Activated CD4-positive, CD25-positive, alpha-beta regulatory T cell (primary cell): ENCODE data around the gene NR5A1.

Source experiments
- DNase-seq, 4 experiments: peaks; one replicate each; lab custom pipeline; 2025; lab: John Stamatoyannopoulos, UW

NR5A1 gene

GRCh38 chr9:124514125-124514524 lies 6.9 kb upstream of the NR5A1 start:
- no peak for DNase-seq

DNA sequence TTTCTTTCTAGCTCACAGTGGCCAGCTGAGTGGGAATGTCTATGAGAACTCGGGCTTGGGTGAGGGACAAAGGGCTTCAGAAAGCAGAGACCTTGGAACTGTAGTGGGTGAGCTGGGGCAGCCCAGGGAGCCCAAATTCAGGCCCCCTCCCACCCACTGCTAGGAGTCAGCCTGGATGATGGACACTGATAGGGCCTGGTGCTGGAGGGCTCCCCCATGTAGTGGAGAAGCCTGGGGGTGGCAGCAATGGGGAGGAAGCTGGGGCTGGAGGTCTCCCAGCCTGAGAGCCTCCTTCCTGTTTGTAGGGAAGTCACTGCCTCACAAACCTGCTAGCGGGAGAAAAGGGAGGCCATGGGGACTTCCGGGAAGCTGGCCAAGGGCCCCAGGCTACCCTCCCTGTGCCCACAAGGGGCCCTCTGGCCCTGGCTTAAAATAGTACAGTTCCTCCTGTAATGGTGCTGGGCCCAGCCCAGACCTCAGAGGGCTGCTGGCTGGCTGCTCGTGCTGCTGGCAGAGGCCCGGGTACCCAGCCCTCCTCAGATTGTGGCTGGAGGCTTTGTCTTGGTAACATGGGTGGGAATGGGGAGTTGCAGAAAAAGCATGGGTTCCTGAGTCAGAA lies 6.3 kb upstream of the NR5A1 start:
- DNase-seq, result no peak

GRCh38 chr9:124512806-124513204 lies 5.6 kb upstream of the NR5A1 start:
- no peak for DNase-seq

- no peak for DNase-seq
These were observed 4.9 kb upstream of the NR5A1 start for GRCh38 chr9:124511891-124512805.

DNA sequence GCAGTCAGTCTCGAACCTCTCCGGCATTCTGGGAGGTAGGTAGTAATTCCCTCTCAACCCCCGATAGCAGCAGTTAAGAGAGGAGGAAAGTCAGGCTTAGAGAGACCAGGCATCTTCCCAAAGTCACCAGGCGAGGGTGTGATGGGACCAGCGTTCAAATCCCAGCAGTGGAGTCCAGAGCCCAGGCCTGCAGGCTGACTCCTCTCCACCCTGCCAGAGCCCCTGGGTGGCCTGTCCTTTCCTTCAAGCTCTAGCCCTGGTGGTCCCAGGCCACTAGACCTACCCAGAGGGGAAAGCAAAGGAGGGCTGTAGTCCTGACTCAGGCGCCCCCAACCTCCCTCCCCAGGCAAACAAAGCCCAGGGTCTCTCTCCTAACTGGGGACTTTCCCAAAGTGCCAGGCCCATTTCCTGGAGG lies 4.2 kb upstream of the NR5A1 start:
- no peak for DNase-seq

GRCh38 chr9:124510650-124511425 lies 3.6 kb upstream of the NR5A1 start:
- DNase-seq, result no peak

- DNase-seq, result no peak
These were observed 753 bp upstream of the NR5A1 start for GRCh38 chr9:124507880-124508423.

DNA sequence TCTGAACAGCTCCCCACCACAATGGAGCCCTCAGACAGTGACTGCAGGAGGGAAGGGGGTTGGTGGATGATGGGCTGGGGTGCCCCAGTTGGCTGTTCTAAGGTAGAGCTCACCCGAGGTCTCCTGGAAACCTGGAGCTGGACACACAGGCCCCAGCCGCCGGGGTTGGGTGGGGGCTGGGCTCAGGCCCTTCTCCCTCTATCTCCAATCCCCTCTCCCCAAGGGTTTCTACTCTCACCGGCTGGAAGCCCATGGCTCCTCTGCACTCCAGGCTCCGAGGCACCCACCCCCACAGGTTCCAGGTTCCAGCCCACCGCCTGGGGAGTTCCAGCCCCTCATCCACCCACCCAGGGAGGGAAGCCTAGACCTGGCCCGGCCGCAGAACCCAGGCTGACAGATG lies 766 bp downstream of the NR5A1 start:
- no peak for DNase-seq

DNA sequence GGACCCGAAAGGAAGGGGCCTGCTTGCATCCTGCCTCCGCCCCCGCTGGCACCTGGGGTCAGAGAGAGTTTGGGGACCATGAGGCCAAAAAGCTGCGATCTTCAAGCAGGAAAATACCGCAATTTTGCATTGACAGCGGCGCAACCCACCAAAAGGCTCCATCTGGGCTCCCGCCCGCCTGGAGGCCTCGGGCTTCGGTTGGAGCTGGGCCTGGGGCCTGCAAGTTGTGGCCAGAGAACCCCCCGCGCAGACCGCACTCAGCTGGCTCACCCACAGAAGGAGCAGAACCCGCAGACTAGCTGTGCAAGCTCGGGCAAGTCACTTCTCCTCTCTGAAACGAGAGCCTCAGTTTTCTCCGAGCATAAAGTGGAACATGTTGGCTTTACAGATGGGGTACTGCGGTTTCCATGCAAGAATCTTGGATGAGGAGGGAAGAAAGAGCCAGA lies 1.3 kb downstream of the NR5A1 start:
- DNase-seq, result no peak

DNA sequence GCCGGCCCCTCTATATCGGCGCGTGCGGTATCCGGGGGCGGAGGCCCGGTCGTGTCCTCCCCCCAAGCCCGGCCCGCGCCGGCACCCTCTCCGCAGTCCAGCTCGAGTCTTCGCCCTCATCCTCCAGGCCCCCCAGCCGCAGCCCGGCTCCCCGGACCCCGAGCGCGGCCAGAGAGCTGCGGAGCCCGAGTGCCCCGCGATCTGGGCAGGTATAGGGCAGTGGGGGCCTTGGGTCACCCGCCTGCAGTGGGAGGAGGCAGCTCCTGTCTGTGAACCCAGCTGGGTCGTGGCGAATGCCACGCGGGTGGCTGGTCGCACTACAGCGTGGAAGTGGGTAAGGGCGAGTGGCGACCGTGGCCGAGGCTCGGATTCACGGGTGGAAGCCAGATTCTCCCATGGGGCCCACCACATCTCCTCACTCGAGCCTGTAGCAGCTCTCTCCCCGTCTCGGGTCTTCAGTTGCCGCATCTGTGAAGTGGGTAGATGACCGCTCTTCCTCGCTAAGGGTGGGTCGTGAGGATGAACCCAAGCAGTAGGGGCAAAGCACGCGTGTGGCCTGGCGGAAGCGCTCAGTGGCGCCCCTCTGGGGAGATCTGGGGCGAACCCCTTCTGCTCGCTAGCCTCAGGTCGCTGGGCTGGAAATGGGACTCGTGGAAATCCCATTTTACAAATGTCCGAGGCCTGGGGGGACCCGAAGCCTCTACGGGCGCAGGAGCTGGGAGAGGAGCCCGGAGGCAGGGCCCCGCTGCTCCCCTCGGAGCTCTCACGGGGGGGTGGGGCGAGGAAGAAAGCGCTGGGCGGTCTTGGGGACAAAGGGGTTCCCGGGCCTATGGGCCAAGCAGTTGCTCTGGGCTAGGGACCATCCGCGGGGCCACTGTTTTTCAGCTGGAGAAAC lies 1.9 kb downstream of the NR5A1 start:
- DNase-seq, result no peak

- DNase-seq, result no peak
These were observed 2.6 kb downstream of the NR5A1 start for GRCh38 chr9:124504530-124505005.

DNA sequence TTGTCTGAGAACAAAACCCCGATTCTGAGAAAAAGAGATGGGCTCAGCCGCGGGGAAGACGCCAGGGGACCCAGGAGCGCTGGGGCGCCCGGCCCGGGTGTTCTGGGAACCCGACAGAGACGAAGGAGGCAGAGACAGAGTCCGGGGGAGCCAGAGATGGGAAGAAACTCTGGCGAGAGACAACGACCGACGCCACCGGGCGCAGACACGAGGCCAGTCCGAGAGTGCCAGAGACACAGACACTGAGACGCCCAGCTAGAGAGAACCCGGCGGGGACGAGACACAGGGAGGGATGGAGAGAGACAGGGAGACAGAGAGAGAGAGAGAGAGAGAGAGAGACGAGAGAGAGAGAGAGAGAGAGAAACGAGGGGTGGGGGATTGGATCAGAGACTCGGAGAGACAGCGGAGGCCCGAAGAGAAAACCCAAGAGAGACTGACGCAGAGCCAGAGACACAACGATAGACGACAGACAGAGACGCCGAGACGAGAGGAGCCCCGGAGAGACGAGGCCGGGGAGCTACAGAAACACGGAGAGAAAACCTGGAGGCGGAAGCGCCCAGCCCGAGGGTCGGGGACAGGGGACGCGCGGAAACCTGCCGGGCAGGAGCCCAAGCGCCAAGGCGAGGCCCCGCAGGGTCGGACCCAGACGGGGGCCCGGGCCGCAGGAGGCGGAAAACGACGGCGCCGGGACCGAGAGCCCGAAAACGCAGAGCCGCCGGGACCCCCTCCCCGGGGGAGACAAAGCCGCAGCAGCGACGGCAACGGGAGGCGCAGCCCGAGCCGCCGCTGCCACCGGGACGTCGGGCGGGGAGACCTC lies 3.3 kb downstream of the NR5A1 start:
- no peak for DNase-seq

DNA sequence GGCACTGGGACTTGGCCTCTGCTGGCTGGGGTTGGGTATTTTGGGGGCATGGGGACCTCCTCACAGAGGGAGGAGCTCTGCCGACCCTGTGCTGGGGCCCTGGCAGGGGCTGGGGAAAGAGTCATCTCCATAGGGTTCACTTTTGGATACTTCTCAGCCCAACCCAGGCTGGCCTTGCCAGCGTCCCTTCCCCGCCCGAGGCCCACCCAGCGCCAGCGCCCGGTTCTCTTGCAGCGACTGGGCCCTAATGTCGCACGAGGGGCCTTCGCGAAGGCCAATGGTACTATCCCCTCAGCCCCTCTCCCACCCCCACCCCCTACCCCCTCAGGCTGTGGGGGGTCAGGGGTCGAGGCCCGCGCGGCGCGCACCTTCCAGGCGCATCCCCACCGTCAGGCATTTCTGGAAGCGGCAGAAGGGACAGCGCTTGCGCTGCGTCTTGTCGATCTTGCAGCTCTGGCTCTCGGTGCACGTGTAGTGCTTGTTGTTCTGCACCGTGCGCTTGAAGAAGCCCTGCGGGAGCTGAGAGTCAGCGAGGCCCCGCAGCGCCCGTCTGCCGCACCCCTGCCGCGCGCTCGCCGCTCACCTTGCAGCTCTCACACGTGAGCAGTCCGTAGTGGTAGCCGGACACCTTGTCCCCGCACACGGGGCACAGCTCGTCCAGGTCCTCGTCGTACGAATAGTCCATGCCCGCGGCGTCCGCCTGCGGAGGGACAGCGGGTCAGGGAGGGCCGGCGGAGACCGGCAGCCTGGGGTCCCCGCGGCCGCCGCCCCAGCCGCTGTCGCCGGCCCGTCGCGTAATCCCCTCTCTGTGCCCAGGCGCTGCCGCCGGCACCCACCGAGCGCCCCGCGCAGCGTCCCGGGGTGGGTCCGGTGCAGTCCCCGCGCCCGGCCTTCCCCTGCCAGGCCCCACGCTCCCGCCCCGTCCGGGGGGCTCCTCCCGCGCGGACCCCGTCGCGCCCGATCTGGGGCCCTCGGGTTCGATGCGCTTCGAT lies 4.2 kb downstream of the NR5A1 start:
- no peak for DNase-seq

DNA sequence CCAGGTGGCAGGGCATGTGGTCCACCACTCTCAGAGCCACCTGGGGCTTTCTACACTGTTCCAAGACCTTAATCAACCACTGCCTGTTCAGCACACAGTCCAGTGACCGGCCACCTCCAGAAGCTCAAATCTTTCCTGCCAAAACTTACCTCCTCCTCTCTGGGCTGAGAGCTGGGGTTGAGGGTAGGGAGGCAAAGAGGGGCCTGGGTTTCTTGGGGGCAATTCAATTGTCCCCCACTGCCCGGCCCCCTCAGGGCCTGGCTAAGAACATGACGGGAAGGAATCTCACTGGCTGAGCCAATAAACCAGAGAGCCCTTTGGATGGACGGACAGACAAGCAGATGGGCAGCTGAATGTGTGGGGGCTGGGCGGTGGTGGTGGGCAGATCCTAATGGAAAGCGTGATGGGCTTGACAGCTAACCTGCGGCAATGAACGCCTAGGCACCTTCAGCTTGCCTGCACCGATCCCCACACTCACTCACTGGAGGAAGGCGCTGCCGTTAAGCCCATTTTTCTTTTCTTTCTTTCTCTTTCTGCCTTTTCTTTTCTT lies 5.4 kb downstream of the NR5A1 start:
- DNase-seq, result no peak

DNA sequence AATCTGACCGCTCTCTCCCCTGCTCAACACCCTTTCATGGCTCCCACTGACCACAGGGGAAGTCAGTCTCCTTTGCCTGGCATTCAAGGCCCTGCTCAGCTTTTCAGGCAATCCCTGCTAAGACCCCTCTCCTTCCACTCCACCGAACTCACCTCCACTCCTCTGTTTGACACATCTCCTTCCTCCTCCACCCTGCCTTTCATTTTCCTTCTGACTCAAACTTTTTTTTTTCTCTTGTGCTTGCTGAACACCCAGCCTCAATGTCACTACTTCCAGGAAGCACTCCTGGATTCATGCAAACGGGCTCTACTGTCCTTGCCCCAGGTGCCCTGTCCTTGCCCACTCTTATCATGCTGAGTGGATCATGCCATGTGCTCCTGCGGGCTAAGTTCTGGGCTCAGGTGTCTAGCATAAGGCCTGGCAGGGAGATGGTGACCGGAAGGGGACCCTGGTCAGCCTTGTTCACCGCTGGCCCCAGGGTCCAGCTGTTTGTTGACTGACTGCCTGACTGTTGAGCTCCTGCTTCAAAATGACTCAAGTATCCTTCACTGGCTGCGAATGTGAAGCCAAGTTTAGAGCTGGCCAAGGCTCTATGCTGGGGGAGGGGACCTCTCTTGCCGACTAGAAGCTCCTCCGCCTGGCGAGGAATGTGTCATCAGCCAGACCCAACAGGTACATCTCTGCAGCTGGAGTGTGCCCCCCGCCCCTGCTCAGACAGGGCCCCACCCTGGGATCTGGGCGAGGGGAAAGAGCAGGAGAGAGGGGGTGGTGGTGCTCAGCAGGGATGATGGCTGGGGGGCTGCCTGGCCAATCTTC lies 6.2 kb downstream of the NR5A1 start:
- DNase-seq, result no peak

- DNase-seq, result no peak
These were observed 7.0 kb downstream of the NR5A1 start for GRCh38 chr9:124500028-124500795.

DNA sequence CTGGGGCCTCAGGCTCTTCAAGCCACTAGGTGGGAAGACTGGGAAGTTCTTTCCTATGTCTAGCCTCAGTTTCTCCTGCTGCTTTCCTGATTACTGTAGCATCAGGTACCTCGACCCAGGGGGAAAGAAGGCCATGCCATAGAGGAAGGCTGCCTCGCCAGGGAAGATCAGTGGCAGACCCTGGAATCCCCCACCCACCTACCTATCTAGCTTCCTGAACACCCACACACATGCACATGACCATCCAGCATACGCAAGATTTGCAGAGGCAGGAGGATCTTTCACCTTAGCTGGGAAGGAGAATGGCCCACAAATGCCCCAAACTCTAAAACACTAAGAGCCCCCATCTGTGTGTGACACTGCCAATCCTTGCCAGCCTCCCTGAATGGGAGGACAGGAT lies 8.0 kb downstream of the NR5A1 start:
- no peak for DNase-seq
